SK-N-SH treated with all-trans-retinoic acid at 6 μM for 48 hours (cell line): ENCODE measurements around the gene C11orf68.

Source experiments
- ATAC-seq: fragments of 200-7000 bp; cut with Tn5 transposase; 3 replicates; pipeline ENCODE4 v1.9.1; 2020; ENCODE audit warnings: mild to moderate bottlenecking, moderate library complexity
- ARNTL ChIP-seq: fragments of 450-650 bp; formaldehyde crosslinking; IDR thresholded peaks from 2 replicates; pipeline ENCODE4 v1.5.0; 2020; ENCODE audit warnings: low read depth, mild to moderate bottlenecking, moderate library complexity, borderline replicate concordance
- BACH2 ChIP-seq: fragments of 250-450 bp; sonication (Bioruptor Pico); IDR thresholded peaks from 2 replicates; pipeline ENCODE4 v1.9.0; 2021; ENCODE audit warnings: mild to moderate bottlenecking, borderline replicate concordance
- CREB5 ChIP-seq: fragments of 250-450 bp; sonication (Bioruptor Pico); IDR thresholded peaks from 2 replicates; pipeline ENCODE4 v1.5.1; 2020; ENCODE audit warnings: low read depth, mild to moderate bottlenecking, moderate library complexity
- CSRNP3 ChIP-seq: fragments of 250-450 bp; sonication (Bioruptor Pico); IDR thresholded peaks from 2 replicates; pipeline ENCODE4 v1.5.1; 2021; ENCODE audit warnings: mild to moderate bottlenecking, moderate library complexity
- ESRRG ChIP-seq: fragments of 250-450 bp; sonication (Bioruptor Pico); IDR thresholded peaks from 2 replicates; pipeline ENCODE4 v1.6.1; 2021; ENCODE audit warnings: mild to moderate bottlenecking
- ISL1 ChIP-seq: fragments of 250-450 bp; sonication (Bioruptor Pico); IDR thresholded peaks from 2 replicates; pipeline ENCODE4 v2.1.2; 2022; ENCODE audit warnings: mild to moderate bottlenecking, moderate library complexity
- OSR1 ChIP-seq: fragments of 250-450 bp; sonication (Bioruptor Pico); IDR thresholded peaks from 2 replicates; pipeline ENCODE4 v1.8.0; 2022; ENCODE audit warnings: moderate library complexity, mild to moderate bottlenecking, inconsistent platforms
- PATZ1 ChIP-seq: fragments of 250-450 bp; sonication (Bioruptor Pico); IDR thresholded peaks from 2 replicates; pipeline ENCODE4 v1.8.0; 2020; ENCODE audit warnings: mild to moderate bottlenecking, moderate library complexity, borderline replicate concordance
- POU6F1 ChIP-seq: fragments of 250-450 bp; sonication (Bioruptor Pico); IDR thresholded peaks from 2 replicates; pipeline ENCODE4 v1.8.0; 2021; ENCODE audit warnings: low read depth, mild to moderate bottlenecking, moderate library complexity, borderline replicate concordance
- PPARA ChIP-seq: fragments of 250-450 bp; sonication (Bioruptor Pico); IDR thresholded peaks from 2 replicates; pipeline ENCODE4 v1.5.0; 2020; ENCODE audit warnings: mild to moderate bottlenecking, borderline replicate concordance
- RARB ChIP-seq: fragments of 250-450 bp; sonication (Bioruptor Pico); IDR thresholded peaks from 2 replicates; pipeline ENCODE4 v1.8.0; 2021; ENCODE audit warnings: mild to moderate bottlenecking, moderate library complexity
- SNAI2 ChIP-seq: fragments of 250-450 bp; sonication (Bioruptor Pico); IDR thresholded peaks from 2 replicates; pipeline ENCODE4 v1.5.0; 2020; ENCODE audit warnings: mild to moderate bottlenecking, moderate library complexity
- TSHZ2 ChIP-seq: fragments of 250-450 bp; sonication (Bioruptor Pico); IDR thresholded peaks from 2 replicates; pipeline ENCODE4 v1.5.0; 2020; ENCODE audit warnings: mild to moderate bottlenecking, moderate library complexity
- ZC3H10 ChIP-seq: fragments of 250-450 bp; sonication (Bioruptor Pico); IDR thresholded peaks from 2 replicates; pipeline ENCODE4 v1.5.1; 2021; ENCODE audit warnings: mild to moderate bottlenecking, moderate library complexity
- ZFP3 ChIP-seq: fragments of 250-450 bp; sonication (Bioruptor Pico); IDR thresholded peaks from 2 replicates; pipeline ENCODE4 v1.5.0; 2020; ENCODE audit warnings: mild to moderate bottlenecking, moderate library complexity
- ZFP30 ChIP-seq: fragments of 450-650 bp; formaldehyde crosslinking; IDR thresholded peaks from 2 replicates; pipeline ENCODE4 v1.5.0; 2022; ENCODE audit warnings: mild to moderate bottlenecking, moderate library complexity
- ZNF8 ChIP-seq: fragments of 450-650 bp; formaldehyde crosslinking; IDR thresholded peaks from 2 replicates; pipeline ENCODE4 v1.5.0; 2020; ENCODE audit warnings: mild to moderate bottlenecking, moderate library complexity

Gene C11orf68

GRCh38 chr11:65900125-65900898 lies 18.6 kb downstream of the C11orf68 start, which contains the start of gene FOSL1:
TSS of gene FOSL1 (minus strand) at chr11:65900388. CDS start at chr11:65900339, 49 bp downstream.
- TF ChIP-seq PPARA (CRISPR knock-in tag) (no peak), CREB5 (CRISPR knock-in tag) (no peak), POU6F1 (CRISPR knock-in tag) (no peak), SNAI2 (CRISPR knock-in tag) (no peak), ZNF8 (CRISPR knock-in tag) (no peak), ZC3H10 (CRISPR knock-in tag) (no peak)
- ATAC-seq: peak; percentile 80

DNA sequence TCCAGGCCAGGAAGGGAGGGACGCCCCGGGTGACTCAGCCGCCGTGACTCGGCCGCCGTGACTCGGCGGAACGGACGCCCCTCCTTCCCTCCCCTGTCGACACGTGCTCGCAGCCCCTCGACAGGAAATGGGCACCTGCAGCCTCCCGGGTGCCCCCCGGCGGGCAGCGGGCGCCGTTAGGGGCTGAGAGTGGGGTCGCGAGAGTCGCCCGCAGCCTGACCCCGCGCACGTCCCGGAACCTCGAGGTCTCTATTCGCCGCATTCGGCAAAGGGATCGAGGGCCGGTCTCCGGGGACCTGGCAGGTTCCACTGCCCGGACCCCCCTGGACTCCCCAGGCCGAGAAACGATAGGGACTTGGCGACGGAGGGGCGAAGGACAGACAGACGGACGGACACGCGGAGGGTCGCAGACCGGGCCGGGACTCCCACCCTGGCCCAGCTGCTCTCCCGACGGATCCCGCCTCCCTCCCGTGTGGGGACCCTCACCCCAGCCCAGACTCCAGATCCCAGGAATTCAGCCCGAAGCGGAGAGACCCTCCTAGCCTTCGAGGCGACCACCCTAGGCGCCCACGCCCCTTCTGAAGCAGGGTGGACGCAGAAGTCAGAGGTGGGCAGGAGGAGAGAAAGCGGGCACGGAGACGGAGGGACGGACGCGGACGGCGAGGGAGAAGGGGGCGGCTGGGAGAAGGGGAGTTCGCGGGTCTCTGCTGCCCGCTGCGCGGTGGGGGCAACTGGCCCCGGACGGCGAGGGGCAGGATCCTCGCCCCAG lies 19.3 kb downstream of the C11orf68 start:
- ATAC-seq: peak; percentile 59

GRCh38 chr11:65898656-65899355 lies 20.1 kb downstream of the C11orf68 start:
- no peak for ATAC-seq
- TF ChIP-seq SNAI2 (CRISPR knock-in tag) (no peak), ESRRG (CRISPR knock-in tag) (no peak), ZFP30 (CRISPR knock-in tag) (no peak), CSRNP3 (CRISPR knock-in tag) (no peak), PPARA (CRISPR knock-in tag) (no peak), ARNTL (CRISPR knock-in tag) (no peak)

More for the DNA sequence above, 19.3 kb downstream of the C11orf68 start:
- no peak for TF ChIP-seq ARNTL (CRISPR knock-in tag)
- TF ChIP-seq PATZ1 (CRISPR knock-in tag): peak; percentile 63; the same call in 1 of the 2 replicates

GRCh38 chr11:65897020-65897471 lies 21.8 kb downstream of the C11orf68 start:
- ATAC-seq: no peak
- TF ChIP-seq POU6F1 (CRISPR knock-in tag) (no peak), PPARA (CRISPR knock-in tag) (no peak), OSR1 (no peak), RARB (CRISPR knock-in tag) (no peak), BACH2 (CRISPR knock-in tag) (no peak), CREB5 (CRISPR knock-in tag) (no peak), ZFP3 (CRISPR knock-in tag) (no peak), ZC3H10 (CRISPR knock-in tag) (no peak), CSRNP3 (CRISPR knock-in tag) (no peak), ISL1 (no peak), ZNF8 (CRISPR knock-in tag) (no peak), TSHZ2 (CRISPR knock-in tag) (no peak)
